ENCODE data around the gene OGFR. TPM values are rescaled to one million over a fixed set of nuclear protein-coding genes. Genes with fewer than 3 reads are reported as not detected.
A peak's percentile ranks its signal among the peaks of the same experiment; 100 is the strongest.

Gene OGFR
- total RNA-seq, 2 donors from 2014 or later: 50.6 to 57.4 TPM

GRCh38 chr20:62794007-62794724, 10.5 kb upstream of the OGFR start:
- Histone ChIP-seq H3K27ac (peak overlapping the region; percentile 84 to 92), H3K36me3 (peaks cover 4% of the 10 kb centered on the region), H3K9me3 (no peaks in the 10 kb centered on the region), H3K4me1 (ENCODE audit: control insufficient read depth in 1 of 2, low read depth in 2 of 2) (peaks cover 3 to 23% of the 10 kb centered on the region in 2 donors), H3K27me3 (replicated peaks; ENCODE audit: insufficient read depth) (no peaks in the 10 kb centered on the region), H3K4me3 (peak overlapping the region; percentile 89)
- ATAC-seq (ENCODE audit: insufficient number of reproducible peaks, low FRiP score, low read depth) (peak; percentile 80), DNase-seq (ENCODE audit: low spot score) (peak; percentile 88)
- TF ChIP-seq CTCF (IDR thresholded peaks at IDR 0.05): no peak

DNA sequence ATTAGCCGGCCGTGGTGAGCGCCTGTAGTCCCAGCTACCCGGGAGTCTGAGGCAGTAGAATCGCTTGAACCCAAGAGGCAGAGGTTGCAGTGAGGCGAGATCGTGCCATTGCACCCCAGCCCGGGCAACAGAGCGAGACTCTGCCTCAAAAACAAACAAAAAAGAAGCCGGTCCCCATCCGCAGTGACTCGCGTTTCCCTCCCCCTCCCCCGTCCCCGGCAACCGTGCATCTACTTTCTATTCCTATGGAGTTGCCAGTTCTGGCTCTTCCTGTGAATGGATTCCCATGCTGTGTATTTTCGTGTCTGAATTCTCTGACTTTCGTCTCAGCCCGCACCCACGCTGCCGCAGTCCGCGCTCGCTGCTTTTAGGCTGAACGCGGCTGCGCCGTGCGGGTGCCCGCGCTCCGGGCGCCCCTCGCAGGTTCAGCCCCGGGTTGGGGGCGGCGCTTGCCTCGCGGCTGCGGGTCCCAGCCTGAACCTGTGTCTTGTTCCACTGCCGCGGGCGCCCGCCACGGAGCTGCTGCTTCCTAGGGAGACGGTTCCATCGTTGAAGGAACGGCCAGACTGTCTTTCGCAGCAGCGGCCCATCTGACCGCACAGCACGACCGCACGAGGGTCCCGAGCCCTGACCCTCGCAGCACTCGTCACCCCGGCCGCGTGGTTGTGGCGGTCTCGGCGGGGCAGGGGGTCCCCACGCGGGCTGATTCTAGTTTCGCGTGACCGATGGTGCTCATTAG, 9.4 kb upstream of the OGFR start:
- TF ChIP-seq CTCF (IDR thresholded peaks at IDR 0.05): no peak

DNA sequence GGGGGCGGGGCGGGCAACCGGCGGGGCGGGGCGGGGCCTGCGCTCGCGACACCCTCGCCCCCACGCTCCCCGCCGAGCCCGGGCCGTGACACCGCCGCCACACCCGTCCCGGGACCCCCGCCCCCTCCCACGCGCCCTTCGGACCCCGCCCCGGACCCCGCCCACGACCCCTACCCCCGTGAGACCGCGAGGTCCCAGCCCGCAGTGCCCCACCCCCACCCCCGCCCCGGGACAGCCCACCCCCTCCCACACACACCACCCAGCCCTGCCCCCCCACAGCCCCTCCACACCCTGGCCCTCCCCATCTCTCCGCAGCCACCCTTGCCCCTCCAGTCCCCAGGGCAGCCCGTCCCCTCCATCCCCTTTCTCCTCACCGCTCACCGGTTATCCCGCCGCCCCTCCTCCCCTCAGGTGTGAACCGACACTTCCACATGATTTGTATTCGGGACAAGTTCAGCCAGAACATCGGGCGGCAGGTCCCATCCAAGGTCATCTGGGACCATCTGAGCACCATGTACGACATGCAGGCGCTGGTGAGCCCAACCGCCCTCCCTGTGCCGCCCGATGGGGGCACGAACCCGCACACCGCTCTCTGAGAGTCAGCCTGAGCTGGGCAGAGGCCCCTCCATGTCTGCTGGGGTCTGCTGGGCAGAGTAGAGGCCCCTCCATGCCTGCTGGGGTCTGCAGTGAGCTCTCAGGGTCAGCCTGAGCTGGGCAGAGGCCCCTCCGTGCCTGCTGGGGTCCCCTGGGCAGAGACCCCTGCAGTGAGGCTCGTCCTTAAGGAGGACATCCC, 7.7 kb upstream of the OGFR start:
- no peak for DNase-seq (ENCODE audit: low spot score)
- H3K27ac ChIP-seq: peak overlapping the region in 1 of 2 donors; percentile 2
- H3K4me3 ChIP-seq: peak overlapping the region; percentile 89
- peaks cover 3 to 23% of the 10 kb centered on the region in 2 donors for H3K4me1 ChIP-seq (ENCODE audit: control insufficient read depth in 1 of 2, low read depth in 2 of 2)
- H3K9me3 ChIP-seq: no peaks in the 10 kb centered on the region
- no peaks in the 10 kb centered on the region for H3K27me3 ChIP-seq (replicated peaks; ENCODE audit: insufficient read depth)
- no peak for TF ChIP-seq CTCF (IDR thresholded peaks at IDR 0.05)
- H3K36me3 ChIP-seq: peaks cover 9% of the 10 kb centered on the region
- no peak for ATAC-seq (ENCODE audit: insufficient number of reproducible peaks, low FRiP score, low read depth)

More for the DNA sequence above, 9.4 kb upstream of the OGFR start:
- DNase-seq (ENCODE audit: low spot score) (no peak), ATAC-seq (ENCODE audit: insufficient number of reproducible peaks, low FRiP score, low read depth) (no peak)
- no peaks in the 10 kb centered on the region for H3K27me3 ChIP-seq (replicated peaks; ENCODE audit: insufficient read depth)
- H3K36me3 ChIP-seq: peaks cover 9% of the 10 kb centered on the region
- no peaks in the 10 kb centered on the region for H3K9me3 ChIP-seq
- peaks cover 3 to 23% of the 10 kb centered on the region in 2 donors for H3K4me1 ChIP-seq (ENCODE audit: control insufficient read depth in 1 of 2, low read depth in 2 of 2)
- H3K4me3 ChIP-seq: peak overlapping the region; percentile 89
- peak overlapping the region; percentile 69 to 76 for H3K27ac ChIP-seq

DNA sequence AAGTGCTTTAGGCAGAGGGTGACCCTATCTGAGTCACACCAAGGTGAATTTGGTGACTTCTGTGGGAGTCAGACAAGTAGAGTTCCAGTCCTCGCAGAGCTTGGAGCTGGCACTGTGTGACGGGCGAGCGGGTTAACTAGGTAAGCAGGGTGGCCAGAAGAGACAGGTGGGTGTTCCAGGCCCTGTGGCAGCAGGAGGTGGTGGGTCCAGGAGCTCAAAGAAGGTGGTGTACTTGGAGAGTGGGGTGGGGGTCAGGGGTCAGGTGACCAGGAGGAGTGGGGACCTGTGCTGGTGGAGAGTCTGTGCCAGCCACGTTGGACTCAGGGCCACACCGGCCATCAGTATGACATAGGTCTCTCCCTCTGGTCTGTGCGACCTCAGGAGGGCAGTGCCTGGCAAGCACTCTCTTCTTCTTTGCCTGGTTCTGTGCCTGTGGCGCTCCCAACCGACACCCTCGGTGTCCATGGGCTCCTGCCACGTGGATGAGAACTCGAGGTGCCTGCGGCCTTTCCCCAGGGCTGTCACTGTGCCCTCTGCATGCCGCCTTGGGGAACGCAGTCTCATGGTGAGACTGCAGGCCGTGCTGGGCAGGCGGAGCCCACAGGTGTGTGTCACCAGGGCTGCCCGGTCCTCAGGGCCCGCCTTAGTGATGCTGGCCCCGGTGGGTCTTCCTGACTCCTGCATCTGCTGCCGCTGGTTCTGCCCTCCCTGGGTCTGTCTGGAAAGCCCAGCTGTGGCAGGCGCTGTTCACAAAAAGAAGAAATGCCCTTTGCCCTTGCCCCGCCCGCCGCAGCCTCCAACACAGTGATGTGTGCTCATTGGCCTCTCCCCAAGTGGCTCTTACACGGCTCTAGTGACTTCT, 6.7 kb upstream of the OGFR start:
- no peak for ATAC-seq (ENCODE audit: insufficient number of reproducible peaks, low FRiP score, low read depth)
- TF ChIP-seq CTCF (IDR thresholded peaks at IDR 0.05): no peak
- no peak for DNase-seq (ENCODE audit: low spot score)
- H3K9me3 ChIP-seq: no peaks in the 10 kb centered on the region
- H3K4me3 ChIP-seq: no peak overlapping the region
- H3K27me3 ChIP-seq (replicated peaks; ENCODE audit: insufficient read depth): no peaks in the 10 kb centered on the region
- peaks cover 9% of the 10 kb centered on the region for H3K36me3 ChIP-seq
- peaks cover 3 to 24% of the 10 kb centered on the region in 2 donors for H3K4me1 ChIP-seq (ENCODE audit: control insufficient read depth in 1 of 2, low read depth in 2 of 2)
- H3K27ac ChIP-seq: no peak overlapping the region
